ENCODE measurements around the gene ID3.

ID3 gene

DNA sequence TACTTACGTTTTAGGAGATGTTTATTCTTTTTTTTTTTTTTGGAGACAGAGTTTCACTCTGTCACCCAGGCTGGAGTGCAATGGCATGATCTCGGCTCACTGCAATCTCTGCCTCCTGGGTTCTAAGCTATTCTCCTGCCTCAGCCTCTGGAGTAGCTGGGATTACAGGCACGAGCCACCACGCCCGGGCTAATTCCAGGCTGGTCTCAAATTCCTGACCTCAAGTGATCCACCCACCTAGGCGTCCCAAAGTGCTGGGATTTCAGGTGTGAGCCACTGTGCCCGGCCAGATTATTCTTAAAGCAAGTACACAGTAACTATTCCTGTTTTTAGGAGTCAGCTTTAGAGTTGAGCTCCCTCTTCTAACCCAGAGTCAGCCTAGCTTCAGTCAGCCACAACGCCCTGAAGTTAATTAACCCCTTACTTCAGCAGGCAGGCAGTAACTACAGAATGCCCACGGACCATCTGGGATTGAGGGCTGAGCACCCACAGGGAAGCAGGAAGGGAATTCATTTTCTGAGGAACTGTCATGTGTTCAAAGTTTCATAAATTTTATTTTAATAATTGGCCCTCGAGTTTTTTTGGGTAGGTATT, 5.3 kb upstream of the ID3 start:
- no peak for DNase-seq (ENCODE audit: low spot score)

DNA sequence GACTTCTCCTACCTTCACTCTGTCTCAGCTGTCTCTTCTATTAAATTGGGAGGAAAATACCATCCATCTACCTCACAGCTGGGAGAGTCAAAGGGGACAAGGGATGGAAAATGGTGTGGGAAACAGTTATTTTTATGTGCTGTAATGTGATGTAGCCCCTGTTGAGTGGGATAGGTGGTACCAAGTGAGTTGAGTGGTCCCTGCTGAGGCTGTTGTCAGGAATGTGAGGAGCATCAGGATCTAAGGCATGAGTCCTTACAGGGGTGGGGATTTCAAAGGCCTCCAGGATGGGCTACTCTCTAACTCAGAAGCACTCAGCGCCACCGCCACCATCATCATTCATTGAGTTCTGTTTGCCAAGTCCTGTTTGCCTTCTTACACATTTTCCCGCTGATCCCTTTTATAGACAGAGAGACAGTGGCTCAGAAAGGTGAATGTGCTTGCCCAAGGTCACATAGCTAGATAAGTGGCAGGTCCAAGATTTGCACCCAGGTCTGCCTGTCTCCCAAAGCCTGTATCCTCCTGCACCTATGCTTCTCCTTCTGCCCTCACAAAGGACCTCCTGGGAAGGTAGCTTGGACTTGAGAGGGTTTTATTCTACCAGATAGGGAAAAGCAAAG, 4.6 kb upstream of the ID3 start:
- no peak for DNase-seq (ENCODE audit: low spot score)

DNA sequence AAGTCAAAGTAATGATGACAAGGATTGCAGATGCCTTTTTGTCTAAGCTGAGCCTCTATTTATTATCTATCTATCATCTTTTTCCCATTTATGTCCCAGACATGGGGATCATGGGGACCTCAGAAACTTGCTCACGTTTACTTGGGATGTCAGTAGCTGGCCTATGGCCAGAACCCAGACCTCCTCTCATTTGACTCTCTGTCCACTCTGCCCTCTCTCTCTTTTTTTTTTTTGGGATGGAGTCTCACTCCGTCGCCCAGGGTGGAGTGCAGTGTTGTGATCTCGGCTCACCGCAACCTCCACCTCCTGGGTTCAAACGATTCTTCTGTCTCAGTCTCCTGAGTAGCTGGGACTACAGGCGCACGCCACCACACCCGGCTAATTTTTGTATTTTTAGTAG, 3.7 kb upstream of the ID3 start:
- no peak for DNase-seq (ENCODE audit: low spot score)

- DNase-seq (ENCODE audit: low spot score), result no peak
Measured at GRCh38 chr1:23562137-23562876, 3.0 kb upstream of the ID3 start.

GRCh38 chr1:23561813-23562100, 2.5 kb upstream of the ID3 start:
- no peak for DNase-seq (ENCODE audit: low spot score)

GRCh38 chr1:23561076-23561812, 1.9 kb upstream of the ID3 start:
- no peak for DNase-seq (ENCODE audit: low spot score)

- no peak for DNase-seq (ENCODE audit: low spot score)
Measured at GRCh38 chr1:23559985-23560741, 862 bp upstream of the ID3 start.

DNA sequence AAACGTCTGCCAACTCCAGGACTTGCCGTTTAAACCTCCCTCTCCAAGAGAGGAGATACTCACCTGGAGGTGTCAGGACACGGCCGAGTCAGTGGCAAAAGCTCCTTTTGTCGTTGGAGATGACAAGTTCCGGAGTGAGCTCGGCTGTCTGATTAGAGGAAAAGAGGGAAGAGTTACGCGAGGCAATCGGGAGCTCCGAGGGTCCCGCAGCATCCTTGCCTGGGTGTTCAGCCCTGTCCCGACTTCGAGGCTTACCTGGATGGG, 497 bp downstream of the ID3 start:
- no peak for DNase-seq (ENCODE audit: low spot score)

DNA sequence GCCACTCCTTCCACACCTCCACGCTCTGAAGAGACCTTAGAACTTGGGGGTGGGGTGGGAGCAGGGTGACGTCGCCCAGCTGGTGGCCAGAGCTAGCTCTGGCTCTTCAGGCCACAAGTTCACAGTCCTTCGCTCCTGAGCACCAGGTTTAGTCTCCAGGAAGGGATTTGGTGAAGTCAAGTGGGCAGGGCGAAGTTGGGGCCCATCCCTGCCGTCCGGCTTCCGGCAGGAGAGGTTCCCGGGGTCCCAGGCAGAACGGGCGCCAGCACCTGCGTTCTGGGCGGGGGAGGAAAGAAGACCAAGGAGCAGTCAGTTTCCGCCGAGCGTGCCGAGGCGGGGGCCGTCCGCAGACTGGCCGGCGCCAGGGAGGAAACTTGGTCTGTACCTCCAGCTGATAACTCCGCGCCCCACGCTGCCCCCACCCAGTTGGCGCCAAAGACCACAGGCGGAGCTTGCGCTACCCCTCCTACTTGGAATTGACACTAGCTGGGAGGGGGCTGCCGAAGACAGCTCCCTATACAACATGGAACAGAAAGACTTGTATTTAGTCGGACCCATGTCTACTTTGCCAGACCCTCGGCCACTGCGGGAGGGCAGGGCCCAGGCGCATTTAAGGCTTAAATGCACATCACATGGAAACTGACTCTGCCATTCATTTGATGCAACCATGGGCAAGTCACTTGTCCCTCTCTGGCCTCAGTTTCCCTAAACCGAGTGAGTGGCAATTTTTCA, 995 bp downstream of the ID3 start:
- DNase-seq (ENCODE audit: low spot score), result no peak

DNA sequence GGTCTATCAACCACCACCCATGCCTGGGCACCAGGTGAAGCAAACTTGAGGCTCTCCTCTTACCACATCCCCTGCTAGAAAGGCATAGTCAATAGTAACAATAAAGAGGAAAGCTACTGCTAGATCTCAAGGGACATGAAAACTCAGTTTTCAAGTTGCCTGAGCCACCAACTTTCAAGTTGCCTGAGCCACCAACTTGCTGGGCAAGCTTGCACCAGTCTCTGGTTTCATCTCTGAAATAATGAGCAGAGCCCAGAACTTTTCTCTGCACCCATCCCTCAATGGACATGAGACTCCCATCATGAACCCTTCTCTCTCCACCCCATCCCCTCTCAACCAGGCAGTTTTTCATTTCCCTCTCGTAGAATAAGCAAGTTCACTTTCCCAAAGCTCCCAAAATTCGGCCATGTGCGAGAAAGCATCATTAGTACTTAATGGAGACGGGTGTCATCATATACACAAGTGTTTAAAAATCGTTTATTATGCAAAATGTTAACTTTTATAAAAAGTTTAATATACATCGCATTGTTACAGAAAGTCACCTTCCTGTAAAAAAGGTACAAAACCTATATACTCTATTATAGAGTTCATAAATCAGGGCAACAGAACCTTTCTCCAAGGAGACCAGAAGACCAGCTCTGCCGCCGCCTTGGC, 1.7 kb downstream of the ID3 start:
- no peak for DNase-seq (ENCODE audit: low spot score)

DNA sequence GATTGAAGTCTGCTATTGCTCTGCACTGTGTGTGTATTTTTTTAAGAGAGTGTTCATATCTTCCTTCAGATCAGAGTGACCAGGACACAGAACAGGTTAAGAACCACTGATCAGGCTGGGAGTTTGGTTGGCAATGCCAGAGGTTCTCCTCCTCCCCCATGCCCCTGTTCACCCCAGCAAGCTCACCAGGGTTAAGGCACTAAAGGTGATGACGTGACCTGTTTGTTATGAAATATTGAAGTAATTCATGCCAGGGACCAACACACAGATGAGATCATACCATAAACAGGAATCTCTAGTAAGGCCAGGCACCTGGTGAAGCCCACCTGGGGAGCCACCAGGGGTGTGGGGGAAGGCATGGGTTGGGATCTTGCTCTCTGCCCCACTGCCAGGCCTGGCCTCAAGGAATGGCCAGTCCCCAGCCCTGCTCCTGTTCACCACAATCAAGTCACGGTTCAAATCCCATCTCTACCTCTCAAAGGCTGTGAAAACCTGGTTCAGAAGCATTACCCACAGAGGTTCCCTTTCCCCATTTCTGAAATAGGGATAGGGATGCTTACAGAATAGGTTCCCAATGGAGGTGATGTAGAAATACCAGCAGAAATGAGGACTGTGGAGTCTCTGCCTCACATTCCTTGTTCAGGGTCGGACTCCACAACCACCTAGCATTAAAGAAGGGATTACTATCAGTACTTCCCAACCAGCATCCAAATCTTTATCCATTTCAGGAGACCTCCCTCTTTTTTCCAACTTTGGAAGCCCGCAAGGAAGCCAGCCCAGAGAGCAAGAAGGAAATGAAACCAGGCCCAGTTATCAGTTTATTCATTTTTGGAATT, 2.4 kb downstream of the ID3 start:
- DNase-seq (ENCODE audit: low spot score), result no peak

GRCh38 chr1:23555986-23556634, 3.2 kb downstream of the ID3 start:
- no peak for DNase-seq (ENCODE audit: low spot score)

DNA sequence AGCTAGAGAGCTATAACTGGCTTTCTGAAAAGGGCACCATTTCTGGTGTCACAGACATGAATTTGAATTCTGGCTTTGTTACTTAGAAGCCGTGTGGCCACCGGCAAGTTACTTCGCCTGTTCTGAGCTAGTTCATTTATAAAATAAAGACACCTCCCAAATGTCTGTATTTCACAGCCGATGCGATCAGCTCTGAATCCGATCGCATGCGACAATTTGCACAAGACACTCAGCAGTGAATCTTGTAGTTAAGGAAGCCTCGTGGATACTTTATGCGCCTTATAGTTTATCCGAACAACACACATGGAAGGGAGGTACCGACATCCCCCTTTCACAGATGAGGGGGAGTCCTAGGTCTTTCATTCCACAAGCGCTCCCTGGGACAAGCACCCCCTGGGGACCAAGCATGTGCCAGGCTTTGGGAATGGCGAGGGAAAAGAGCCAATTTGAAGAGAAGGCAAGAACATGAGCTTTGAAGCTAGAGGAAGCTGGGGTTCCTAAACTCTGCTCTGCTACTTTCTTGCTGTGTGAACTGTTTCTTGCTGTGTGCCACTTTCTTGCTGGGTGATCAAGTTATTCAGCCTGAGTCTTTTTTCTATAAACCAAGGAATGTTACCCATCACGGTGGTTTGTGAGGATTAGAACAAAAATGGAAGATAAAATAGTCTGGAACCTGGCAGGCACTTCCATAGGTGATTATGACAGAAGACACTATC, 3.9 kb downstream of the ID3 start:
- no peak for DNase-seq (ENCODE audit: low spot score)

DNA sequence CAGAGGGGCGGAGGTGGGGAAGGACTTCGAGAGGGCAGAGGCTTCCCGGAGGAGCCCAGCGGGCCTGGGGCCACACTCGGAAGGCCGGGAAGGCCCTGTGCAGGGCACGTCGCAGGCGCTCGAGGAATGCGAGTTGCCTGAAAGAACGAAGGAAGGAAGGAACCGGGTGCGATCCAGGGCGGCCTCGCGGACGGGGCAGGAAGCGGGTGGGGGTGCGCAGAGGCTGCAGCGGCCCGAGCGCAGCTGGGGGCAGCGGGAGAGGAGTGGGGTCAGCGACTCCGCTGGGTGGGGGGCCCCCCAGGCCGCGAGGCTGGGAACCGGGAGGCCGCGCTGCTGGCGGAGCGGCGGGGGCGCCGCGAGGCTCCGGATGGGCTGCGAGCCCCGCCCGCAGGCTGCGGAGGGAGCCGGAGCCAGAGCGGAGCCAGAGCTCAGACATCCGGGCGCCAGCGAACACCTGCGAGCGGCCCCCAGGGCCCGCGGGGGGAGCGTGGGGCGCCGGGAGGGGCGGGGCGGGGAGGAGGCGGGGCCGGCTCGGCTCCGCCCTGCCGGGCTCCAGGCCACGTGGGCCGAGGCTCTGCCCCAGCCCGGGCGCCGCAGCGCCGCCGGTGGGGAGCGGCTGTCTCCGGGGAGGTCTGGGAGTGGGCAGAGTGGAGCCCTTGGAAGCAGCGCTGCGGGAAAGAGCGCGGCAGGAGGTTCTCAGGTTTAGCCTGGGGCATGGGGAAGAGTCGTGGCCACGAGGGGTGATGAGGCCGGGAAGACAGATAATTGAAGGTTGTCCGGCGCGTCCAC, 4.6 kb downstream of the ID3 start:
- peak; percentile 70 for DNase-seq (ENCODE audit: low spot score)

GRCh38 chr1:23554127-23554480, 5.2 kb downstream of the ID3 start:
- no peak for DNase-seq (ENCODE audit: low spot score)

DNA sequence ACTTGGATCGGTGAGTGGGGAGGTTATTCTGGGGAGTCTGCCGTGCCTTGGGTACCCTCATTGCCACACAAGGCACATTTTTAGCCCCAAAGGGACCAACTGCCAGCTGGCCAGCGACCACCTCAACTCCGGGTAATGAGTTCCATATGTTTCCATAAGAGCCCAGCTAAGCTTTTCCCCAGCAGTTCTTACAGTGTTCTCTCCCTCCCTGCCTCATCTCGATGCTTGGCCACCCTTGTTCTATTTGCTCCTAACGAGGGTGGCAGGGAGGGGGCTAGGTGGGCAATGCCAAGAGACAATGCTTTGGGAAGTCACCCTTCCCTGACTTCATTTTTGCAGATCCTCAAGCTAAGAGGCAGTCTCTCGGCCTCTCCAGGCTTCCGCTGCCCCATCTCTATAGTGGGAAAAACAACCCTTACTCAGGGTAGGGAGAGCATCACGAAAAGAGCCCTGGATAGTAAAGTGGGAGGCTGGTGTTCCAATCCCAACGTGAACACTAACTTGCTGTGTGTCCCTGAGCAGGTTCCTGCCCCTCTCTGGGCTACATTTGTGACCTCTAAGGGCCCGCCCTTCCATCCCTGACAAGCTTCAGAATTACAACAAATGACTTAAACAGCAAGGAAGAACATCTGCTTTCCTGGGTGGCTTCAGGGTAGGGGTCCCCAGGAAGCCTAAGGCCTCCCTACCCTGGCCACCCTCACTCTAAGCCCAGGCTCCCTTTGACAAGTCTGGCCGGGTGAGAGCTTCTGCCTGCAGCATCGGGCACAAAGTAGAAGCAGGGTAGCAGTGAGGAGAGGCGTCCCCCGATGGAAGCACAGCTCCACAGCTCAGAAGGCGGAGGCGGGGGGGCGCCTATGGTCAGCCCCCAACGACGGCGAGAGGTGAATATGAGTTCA, 5.8 kb downstream of the ID3 start:
- DNase-seq (ENCODE audit: low spot score), result no peak

DNA sequence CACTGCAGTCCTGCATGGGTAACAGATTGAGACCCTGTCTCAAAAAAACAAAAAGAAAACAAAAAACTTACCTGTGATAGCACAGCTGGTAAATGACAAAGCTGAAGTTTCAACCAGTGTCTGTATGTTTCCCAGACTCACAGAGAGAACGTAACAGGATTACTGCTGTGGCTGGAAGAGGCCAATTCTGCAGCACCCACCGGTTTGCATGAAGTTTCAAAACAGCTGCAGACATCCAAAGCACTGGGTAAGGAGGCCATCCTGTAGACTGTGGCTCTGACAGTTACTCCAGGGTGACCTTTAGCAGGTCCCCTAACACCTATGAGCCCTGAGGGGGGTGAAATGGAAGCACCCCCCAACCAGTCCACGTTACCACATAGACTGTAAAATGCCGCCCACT, 7.5 kb downstream of the ID3 start:
- DNase-seq (ENCODE audit: low spot score), result no peak

- no peak for DNase-seq (ENCODE audit: low spot score)
Measured at GRCh38 chr1:23548704-23549143, 10.6 kb downstream of the ID3 start.
